Peyer's patch (tissue), 4 donors: Measurements from ENCODE around the gene ERP27.

Experiments
- CTCF ChIP-seq, 6 experiments: fragments of 450-650 bp in 4 of 6; fragments of 200-600 bp in 2 of 6; sonication (generic) in 1 of 6; IDR thresholded peaks; one replicate each; pipeline ENCODE4 v1.5.1; 2017 to 2019; ENCODE audit warnings: antibody characterized with exemption in 6 of 6, mild to moderate bottlenecking in 3 of 6, moderate library complexity in 1 of 6
- POLR2A ChIP-seq, 2 donors: fragments of 450-650 bp; IDR thresholded peaks; one replicate each; pipeline ENCODE4 v1.5.1; 2017; ENCODE audit warnings: antibody characterized with exemption in 2 of 2, mild to moderate bottlenecking in 2 of 2, moderate library complexity in 2 of 2

- TF ChIP-seq CTCF (IDR thresholded peaks at IDR 0.05): no peak
- no peak for TF ChIP-seq POLR2A (IDR thresholded peaks at IDR 0.05)
These were observed 6.4 kb downstream of the ERP27 start for GRCh38 chr12:14931791-14932560.
